ENCODE data around the gene PEDS1.

DNA sequence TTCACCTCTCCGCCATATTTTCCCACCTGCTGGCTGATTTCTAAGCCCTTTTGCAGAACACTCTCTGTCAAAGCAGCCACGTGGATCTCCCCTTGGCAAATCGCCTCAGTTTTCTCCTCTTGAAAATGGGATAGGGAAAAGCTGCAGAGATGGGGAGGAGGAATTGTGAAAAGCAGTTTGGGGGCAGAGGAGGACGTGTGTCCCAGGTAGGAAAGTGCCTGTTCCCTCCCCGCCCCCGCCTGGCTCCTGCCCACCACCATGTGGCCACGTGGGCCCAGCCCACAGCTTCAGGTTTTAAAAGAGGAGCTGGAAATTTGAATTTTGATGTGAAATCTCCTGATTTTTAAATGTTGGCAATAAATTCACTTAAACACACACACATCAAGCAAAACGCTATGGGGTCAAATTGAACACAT lies 33.5 kb upstream of the PEDS1 start:
- no peak for TF ChIP-seq CTCF (IDR thresholded peaks at IDR 0.05)
- TF ChIP-seq POLR2AphosphoS5 (IDR thresholded peaks at IDR 0.05; ENCODE audit: insufficient read depth in 1 of 2, low read depth in 1 of 2) = no peak

All from vagina (tissue), 2 donors.